GM21528 (cell line): Measurements from ENCODE around the gene CHRNG.
A peak's percentile ranks its signal among the peaks of the same experiment; 100 is the strongest.
"Not testable (repeated sequence)": the region's sequence is repeated elsewhere in the genome, so short reads cannot be mapped to it uniquely, and the experiment has no call there.

Source experiments
- ATAC-seq: cut with Tn5 transposase; IDR thresholded peaks from one replicate; pipeline ENCODE4 v1.9.1; 2021; ENCODE audit warnings: mild to moderate bottlenecking, moderate library complexity; ENCODE audit not compliant: unreplicated experiment, low FRiP score

CHRNG gene

DNA sequence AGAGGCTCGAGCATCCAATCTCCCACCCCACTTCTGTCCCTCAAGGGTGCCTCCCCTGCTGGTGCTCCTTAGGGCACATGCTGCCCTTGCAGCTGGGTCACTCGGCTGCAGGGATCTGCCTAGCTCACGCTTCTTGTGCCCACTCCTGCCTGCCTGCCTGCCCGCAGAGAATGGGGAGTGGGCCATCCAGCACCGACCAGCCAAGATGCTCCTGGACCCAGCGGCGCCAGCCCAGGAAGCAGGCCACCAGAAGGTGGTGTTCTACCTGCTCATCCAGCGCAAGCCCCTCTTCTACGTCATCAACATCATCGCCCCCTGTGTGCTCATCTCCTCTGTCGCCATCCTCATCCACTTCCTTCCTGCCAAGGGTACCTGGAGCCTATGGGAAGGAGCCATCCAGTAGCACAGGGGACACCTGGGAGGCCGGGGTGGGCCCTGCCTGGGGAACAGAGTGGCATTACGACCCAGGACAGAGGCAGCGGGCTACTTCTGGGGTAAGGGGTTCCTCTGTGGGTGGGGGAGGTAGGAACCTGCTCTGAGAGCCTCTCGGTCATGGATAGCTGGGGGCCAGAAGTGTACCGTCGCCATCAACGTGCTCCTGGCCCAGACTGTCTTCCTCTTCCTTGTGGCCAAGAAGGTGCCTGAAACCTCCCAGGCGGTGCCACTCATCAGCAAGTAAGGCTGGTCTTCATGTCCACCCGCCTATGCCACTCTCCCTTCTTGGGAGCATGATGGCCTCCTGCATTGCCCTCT is 3.4 kb downstream of the CHRNG start:
- no peak for ATAC-seq

- ATAC-seq, result no peak
These were observed 4.0 kb downstream of the CHRNG start for GRCh38 chr2:232543491-232543890.

DNA sequence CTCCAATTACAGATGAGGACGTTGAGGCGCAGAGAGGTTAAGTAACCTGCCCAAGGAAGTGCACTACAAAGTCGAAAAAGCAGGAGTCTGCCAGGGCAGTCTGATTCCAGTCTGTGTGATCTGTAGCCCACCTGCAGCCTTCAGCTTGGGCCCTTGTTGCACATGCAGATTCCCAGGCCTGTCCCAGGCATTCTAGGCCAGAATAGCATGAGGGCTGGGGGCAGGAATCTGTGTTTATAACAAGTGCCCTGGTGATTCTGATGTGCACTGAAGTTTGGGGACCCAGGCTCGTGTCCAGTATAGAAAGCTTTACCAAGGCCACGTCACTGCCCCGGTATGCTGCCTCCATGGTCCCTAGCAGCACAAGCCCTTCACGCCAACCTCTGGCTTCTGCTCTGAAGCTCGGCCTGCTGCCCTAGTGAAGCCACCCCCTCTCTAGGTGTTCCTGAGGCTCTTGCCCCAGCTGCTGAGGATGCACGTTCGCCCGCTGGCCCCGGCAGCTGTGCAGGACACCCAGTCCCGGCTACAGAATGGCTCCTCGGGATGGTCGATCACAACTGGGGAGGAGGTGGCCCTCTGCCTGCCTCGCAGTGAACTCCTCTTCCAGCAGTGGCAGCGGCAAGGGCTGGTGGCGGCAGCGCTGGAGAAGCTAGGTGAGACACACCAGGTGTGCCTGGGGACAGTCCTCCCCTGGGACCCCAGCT is 4.6 kb downstream of the CHRNG start:
- no peak for ATAC-seq

DNA sequence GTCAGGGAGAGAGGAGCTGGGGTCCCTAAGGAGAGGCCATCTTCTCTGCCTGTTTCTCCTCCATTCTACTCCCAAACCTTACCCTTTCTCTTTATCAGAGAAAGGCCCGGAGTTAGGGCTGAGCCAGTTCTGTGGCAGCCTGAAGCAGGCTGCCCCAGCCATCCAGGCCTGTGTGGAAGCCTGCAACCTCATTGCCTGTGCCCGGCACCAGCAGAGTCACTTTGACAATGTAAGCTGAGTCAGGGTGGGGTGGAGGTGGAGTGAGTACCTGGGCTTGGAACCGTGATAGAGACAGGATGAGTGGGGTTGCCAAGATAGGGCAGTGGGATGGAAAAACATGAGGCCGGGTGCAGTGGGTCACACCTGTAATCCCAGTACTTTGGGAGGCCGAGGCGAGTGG is 5.2 kb downstream of the CHRNG start:
- ATAC-seq, result no peak

DNA sequence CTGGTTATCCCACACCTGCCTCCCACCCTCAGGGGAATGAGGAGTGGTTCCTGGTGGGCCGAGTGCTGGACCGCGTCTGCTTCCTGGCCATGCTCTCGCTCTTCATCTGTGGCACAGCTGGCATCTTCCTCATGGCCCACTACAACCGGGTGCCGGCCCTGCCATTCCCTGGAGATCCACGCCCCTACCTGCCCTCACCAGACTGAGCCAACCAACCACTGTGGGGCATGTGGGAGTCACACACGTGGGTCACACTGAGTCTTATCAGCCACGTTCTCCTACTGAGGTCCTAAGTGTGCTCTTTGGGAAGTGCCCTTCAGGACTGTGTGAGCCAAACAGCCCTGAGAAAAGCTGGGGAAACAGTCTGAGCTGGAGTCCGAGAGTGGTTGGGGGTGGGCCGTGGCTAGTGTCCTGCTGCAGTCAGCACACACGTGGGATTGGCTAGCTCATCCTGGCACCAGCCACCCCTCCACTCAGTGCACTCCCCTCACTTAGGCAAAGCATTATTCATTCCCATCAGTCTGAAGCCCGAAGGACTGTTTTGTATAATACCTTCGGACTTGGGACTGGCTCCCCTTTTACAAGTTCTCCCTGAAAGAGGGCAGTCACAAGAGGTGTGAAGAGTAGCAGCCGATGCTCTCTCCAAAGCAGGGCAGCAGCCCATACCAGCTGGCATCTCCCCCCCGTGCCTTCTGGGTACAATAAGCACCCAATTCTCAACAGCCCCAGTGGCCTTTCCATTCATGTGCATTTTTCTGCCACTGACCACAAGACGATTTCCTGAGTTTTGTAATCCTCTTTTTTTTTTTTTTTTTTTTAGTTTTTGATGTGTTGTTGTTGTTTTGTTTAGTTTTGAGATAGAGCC is 6.3 kb downstream of the CHRNG start:
- ATAC-seq, result no peak

- no peak for ATAC-seq
These were observed 8.5 kb downstream of the CHRNG start for GRCh38 chr2:232547991-232548390.

DNA sequence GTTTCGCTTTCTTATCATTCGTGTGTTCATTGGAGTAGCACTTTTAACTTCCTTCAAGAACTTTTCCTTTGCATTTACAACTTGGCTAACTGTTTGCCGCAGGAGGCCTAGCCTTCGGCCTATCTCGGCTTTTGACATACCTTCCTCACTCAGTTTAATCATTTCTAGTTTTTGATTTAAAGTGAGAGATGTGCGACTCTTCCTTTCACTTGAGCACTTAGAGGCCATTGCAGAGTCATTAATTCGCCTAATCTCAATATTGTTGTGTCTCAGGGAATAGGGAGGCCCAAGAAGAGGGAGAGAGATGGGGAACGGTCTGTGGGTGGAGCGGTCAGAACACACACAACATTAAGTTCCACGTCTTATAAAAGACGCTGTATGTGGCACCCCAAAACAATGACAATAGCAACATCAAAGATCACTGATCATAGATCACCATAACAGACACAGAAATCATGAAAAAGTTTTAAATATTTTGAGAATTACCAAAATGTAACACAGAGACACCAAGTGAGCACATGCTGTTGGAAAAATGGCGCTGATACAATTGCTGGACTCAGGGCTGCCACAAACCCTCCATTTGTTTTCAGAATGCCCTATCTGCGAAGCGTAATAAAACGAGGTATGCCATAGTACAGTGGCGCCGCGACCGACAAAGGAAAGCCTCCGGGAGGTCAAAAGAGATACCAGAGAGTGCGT is 10.3 kb downstream of the CHRNG start:
- ATAC-seq, result no peak

- peak; percentile 94 for ATAC-seq
These were observed 11.1 kb downstream of the CHRNG start, which contains the start of the genes EIF4E2 and TIGD1 for GRCh38 chr2:232550354-232551249. Gene EIF4E2, plus strand, starts transcription at chr2:232550689. Its CDS starts 36 bp downstream, at chr2:232550725. Gene TIGD1, minus strand, starts transcription at chr2:232550557. Its CDS starts 675 bp downstream, at chr2:232549882.

DNA sequence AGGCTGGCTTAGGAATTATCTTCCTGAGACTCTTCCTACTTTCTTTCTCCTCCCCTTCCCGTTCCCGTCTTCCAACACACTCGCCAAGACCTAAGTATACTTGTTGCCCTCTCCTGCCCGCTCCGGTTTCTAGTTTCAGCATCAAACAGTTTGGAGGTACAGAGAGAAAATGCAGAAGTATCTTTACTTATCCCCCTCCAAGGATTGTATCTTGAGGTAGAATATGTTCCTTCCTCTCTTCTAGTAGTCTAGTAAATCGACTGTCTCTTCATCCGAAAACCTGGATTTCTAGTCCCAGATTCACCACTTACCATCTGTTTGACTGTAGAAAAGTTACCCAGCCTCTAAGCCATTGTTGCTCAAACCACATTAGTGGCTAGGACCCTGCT is 11.8 kb downstream of the CHRNG start:
- ATAC-seq, result no peak

GRCh38 chr2:232551776-232552175 is 12.3 kb downstream of the CHRNG start:
- no peak for ATAC-seq

DNA sequence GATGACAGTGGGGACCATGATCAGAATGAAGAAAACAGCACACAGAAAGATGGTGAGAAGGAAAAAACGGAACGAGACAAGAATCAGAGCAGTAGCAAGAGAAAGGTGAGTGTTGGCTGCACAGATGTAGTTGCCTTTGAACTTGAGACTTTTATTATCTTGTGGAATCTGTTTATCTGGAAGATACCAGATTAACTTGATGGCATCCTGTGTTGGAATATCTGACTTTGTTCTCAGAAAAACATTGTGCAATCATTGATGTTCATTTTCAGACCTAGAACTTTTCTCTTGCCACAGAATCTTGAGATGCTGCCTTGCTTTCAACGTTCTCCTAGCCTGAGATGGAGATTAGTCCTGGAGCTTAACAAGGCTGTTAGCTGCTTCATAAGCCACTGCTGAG is 16.9 kb downstream of the CHRNG start:
- ATAC-seq, result no peak

DNA sequence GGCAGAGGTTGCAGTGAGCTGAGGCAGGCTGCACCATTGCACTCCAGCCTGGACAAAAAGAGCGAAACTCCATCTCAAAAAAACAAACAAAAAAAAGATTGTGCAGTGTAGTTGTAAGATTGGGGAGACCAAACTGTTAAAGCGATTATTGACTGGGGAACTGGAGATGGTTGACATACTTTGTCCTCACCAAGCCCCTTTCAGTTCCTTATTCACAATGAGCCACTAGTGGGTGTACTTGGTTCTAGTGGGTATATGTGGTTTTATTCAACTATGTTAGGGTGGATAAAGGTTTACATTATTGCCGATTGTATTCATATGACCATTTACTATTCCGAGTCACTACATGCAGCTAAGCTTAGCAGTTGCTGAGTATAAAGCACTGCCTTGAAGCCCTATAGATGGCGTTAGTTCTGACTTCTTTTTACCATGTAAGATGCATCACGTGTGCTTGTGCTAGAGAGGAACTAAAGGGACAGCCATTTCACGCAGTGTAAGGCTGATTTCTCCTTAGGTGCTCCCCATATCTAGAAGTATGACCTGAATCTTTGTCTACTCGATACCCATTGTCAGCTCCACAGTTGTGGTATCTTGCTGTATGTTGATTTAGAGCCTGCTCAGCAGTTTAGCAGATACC is 23.1 kb downstream of the CHRNG start:
- ATAC-seq, result no peak

DNA sequence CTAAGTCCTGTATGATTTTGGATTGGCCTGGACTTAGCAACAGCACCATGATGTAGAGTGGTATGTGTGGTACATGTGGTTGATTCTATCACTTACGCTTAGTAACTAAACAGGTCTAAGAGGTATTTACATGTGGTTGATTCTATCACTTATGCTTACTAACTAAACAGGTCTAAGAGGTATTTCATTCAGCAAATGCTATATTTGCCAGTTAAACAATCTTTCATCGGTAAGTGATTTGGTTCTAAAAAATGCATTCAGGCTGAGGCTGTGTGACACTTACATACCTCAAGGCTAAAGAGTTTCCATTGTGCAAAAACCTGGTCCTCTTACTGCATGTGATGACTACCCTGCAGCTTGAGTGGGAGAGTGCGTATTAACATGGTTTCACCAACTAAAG is 24.1 kb downstream of the CHRNG start:
- no peak for ATAC-seq

DNA sequence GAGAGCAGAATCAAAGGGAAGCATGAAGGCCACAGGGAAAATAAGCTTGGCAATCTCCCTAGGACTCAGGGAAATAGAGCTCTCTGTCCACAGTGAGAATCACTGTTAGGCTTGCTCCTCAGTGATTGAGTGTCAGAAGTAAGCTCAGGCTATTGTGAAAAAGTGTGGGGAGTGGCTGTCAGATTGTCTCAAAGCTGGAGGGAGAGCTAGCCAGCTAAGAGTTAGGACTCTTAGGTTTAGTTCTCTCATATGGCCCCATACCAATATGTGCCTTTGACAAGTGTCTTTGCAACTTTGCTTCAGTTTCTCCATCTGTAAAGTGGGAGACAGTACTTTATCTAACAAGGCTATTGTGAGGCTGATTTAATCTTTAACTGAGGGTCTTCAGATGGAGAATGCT is 28.2 kb downstream of the CHRNG start:
- ATAC-seq, result no peak

DNA sequence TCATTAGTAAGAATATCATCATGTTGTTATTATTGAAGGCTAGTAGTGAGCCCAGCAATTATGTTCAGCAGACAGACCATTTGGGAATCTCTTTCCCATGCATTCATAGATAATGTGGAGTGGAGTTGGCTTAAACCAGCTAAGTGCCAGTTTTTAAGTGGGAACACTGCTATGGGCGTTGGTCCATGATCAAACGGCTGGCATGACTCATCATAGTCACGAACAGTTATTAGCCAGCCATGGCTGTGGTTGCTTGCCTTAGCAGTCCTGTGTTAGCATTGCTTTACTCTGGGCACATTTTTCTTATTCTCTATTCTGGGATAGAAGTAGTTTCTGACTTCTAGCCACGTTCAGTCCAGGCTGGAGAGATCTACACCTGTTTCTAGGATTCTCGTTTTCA is 28.7 kb downstream of the CHRNG start:
- ATAC-seq, result no peak

DNA sequence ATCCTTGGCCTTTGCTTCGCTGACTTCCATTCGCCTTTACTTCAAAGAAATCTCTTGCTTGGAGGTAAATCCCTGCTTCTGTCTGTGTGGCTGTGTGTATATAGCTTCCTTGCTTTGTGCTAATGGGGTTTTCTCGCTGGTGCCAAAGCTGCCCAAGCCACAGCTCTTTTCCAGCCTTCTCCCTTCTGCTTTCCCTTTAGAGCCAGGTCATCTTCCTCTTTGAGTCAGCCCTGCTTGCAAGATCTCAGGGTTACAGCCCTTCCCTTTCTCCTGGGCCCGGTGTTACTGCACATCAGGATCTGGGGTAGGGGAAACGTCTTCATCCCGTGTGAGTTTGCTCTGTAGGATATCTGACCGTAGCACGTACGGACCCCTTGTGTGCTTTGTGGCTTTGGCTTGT is 30.0 kb downstream of the CHRNG start:
- ATAC-seq, result no peak

DNA sequence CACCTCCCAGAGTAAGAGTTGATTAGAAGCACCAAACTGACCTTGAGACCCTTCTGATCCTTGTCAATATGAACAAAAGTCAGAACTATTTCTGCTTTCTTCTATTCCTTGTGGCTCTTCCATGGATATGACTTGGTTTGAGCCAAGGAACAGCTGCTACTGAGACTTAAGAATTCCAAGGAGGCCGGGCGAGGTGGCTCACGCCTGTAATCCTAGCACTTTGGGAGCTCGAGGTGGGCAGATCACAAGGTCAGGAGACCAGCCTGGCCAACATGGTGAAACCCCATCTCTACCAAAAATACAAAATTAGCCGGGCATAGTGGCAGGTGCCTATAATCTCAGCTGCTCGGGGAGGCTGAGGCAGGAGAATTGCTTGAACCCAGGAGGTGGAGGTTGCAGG is 31.0 kb downstream of the CHRNG start:
- not testable (repeated sequence) for ATAC-seq

- no peak for ATAC-seq
These were observed 31.6 kb downstream of the CHRNG start for GRCh38 chr2:232571026-232571474.

DNA sequence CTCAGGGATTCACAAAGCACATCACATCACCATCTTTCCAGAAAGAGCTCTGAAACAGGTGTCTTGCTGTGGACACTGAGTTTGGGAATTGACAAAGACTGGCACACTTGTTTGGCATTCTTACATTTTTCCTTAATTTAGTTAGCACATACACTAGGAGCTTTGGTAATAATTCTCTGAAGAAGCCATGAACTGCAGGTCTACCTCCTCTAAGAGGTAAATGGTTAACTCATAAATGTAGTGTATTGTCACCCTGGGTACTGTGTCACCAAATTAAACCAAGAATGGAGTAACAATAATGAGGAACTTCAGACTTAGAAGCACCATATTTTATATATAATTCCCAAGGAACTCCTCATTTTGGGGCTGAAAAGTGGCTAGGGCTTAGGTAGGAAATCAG is 33.5 kb downstream of the CHRNG start:
- no peak for ATAC-seq
